Right atrium auricular region (tissue), 2 donors: Measurements from ENCODE around the gene MAS1L. TPM values are rescaled to one million over a fixed set of nuclear protein-coding genes. Genes with fewer than 3 reads are reported as not detected.

Source experiments
- DNase-seq: peaks from one replicate; pipeline ENCODE4 v3.0.0-alpha.2; 2019; ENCODE audit warnings: low spot score
- H3K27ac ChIP-seq, 2 donors: fragments of 200-600 bp; sonication (generic); 1 replicate in 1 of 2; 2 replicates in 1 of 2; pipeline ENCODE4 v1.5.1; 2016 to 2019
- H3K27me3 ChIP-seq, 2 donors: fragments of 200-600 bp; sonication (generic); one replicate each; pipeline versions ENCODE4 v1.5.1 to v1.6.0; 2017 to 2019
- H3K36me3 ChIP-seq: fragments of 200-600 bp; sonication (generic); one replicate; pipeline ENCODE4 v1.5.1; 2016
- H3K4me1 ChIP-seq, 2 donors: fragments of 200-600 bp; sonication (generic); one replicate each; pipeline versions ENCODE4 v1.5.1 to v1.6.0; 2017 to 2019
- H3K4me3 ChIP-seq, 2 donors: fragments of 200-600 bp; sonication (generic); 1 replicate in 1 of 2; 2 replicates in 1 of 2; pipeline ENCODE4 v1.5.1; 2017 to 2019; ENCODE audit warnings: mild to moderate bottlenecking in 1 of 2, moderate library complexity in 1 of 2
- H3K9me3 ChIP-seq, 2 donors: fragments of 200-600 bp; sonication (generic); one replicate each; pipeline ENCODE4 v1.5.1; 2019
- total RNA-seq, 2 donors: library from RNA; depleted of rRNA; stranded (reverse); fragments of >200 nt; gene quantifications; one replicate each; pipeline ENCODE4 v1.1.0, GENCODE V29; 2016
- TF ChIP-seq, protein P1 (sequence below), 2 donors: fragments of 200-600 bp; sonication (generic); IDR thresholded peaks; one replicate each; pipeline ENCODE4 v1.5.1; 2019; ENCODE audit warnings: antibody characterized with exemption in 2 of 2

MAS1L gene
- total RNA-seq, 2 donors from 2014 or later: not detected

DNA sequence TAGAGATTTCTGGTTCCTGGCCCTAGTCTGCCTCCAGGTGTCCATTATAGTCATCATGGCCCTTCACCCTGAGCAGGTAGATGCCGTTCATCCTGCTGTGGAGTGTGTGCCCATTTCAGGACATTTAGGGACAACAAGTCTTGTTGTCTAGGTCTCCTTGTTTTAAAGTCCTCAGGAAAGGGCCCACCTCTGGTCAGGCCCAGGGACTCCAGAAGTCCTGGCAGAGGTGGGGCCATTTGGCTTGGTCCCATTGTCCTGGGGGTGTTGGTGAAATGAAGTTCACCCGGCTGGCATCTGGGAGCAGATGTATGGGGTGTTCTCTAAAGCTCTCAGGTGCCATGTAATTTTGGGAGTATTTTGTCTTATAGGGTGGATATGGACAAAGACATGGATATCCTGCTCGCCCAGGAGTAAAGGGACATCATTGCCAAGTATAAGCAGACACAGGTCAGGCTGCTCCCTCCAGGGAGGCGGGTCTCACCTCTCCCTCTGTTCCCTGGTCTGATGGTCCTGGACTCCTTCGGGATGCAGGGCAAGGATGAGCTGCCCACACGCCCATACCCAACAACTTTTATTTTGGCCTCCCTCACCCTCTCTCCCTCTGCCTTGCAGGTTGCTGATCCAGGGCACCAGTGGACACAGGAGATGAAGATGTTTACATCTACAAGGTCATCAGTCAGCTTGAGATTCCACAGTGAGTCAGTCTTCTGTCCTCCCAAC is 31.7 kb upstream of the MAS1L start:
- H3K4me1 ChIP-seq: no peaks in the 10 kb centered on the region
- no peaks in the 10 kb centered on the region for H3K36me3 ChIP-seq
- no peaks in the 10 kb centered on the region for H3K9me3 ChIP-seq
- no peaks in the 10 kb centered on the region for H3K27me3 ChIP-seq
- TF ChIP-seq, protein P1, sequence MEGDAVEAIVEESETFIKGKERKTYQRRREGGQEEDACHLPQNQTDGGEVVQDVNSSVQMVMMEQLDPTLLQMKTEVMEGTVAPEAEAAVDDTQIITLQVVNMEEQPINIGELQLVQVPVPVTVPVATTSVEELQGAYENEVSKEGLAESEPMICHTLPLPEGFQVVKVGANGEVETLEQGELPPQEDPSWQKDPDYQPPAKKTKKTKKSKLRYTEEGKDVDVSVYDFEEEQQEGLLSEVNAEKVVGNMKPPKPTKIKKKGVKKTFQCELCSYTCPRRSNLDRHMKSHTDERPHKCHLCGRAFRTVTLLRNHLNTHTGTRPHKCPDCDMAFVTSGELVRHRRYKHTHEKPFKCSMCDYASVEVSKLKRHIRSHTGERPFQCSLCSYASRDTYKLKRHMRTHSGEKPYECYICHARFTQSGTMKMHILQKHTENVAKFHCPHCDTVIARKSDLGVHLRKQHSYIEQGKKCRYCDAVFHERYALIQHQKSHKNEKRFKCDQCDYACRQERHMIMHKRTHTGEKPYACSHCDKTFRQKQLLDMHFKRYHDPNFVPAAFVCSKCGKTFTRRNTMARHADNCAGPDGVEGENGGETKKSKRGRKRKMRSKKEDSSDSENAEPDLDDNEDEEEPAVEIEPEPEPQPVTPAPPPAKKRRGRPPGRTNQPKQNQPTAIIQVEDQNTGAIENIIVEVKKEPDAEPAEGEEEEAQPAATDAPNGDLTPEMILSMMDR (IDR thresholded peaks at IDR 0.05): no peak
- no peak overlapping the region for H3K27ac ChIP-seq
- no peak for DNase-seq
- no peak overlapping the region for H3K4me3 ChIP-seq

DNA sequence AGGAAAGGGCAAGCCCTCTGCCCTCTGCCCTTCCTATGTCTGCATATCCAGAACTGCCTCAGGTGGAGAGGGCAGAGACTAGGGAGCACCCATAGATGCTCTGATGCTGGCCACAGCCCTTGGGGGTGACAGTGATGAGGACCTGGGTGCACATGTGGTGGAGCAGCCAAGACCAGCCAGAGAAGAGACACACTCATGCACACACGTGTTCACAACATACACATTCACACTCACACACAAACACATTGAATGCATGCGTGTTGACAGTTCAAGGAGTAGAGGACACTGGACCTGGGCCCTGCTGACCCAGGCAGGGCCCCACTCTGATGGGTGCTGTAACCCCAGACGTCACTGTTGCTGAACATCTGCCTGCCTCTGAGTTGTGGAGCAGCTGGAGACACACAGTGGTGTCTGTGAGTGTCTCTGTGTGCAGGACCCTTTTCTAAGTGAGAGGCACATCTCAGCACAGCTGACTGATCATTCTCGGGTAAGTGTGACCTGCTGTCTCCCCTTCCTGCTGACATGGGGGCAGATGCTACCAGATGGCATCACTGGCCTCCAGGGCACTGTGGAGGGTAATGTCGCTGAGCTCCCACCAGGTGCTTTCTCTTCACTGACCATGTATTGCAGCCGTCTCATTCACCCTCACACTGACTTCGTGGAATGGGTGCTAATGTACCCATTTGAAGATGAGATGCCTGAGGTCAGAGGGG is 30.1 kb upstream of the MAS1L start:
- no peak for DNase-seq
- no peaks in the 10 kb centered on the region for H3K9me3 ChIP-seq
- H3K4me3 ChIP-seq: no peak overlapping the region
- no peaks in the 10 kb centered on the region for H3K27me3 ChIP-seq
- H3K27ac ChIP-seq: no peak overlapping the region
- H3K4me1 ChIP-seq: no peaks in the 10 kb centered on the region
- H3K36me3 ChIP-seq: no peaks in the 10 kb centered on the region
- TF ChIP-seq, protein P1 (IDR thresholded peaks at IDR 0.05): no peak

DNA sequence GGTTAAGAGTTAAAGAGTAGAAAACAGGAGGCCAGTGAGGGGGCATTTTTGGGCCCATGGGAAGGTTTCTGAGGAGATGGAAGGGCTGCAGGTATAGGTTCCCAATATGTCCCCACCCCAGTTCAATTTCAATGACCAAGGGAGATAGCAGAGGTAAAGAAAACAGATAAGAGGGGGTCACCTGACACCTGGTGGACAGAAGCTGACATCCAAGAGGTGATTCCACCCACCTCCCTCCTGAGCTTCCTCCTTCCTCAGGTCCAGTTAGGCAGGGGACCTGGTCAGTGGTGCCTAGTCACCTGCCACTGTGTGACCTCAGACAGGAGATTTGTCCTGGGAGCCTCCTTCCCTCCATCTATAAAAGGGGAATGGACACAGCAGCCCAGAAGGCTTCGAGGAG is 29.5 kb upstream of the MAS1L start:
- Histone ChIP-seq H3K4me1 (no peaks in the 10 kb centered on the region), H3K27ac (no peak overlapping the region), H3K27me3 (no peaks in the 10 kb centered on the region), H3K9me3 (no peaks in the 10 kb centered on the region), H3K4me3 (no peak overlapping the region), H3K36me3 (no peaks in the 10 kb centered on the region)
- TF ChIP-seq, protein P1 (IDR thresholded peaks at IDR 0.05): no peak
- DNase-seq: no peak

DNA sequence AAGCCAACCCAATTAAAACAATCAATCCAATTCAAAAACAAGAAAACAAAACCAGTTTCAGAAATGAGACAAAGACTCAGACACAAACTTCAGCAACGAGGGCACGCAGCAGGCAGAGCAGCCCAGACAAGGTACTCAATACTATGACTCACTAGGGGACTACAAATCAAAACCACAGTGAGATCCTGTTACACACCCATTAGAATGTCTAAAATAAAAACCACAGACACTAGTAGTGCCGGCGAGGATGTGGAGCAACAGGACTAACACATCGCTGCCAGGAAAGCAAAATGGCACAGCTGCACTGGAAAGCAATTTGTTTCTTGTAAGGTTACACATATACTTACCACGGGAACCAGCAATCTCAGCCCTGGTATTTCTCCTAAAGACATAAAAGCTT is 28.4 kb upstream of the MAS1L start:
- no peaks in the 10 kb centered on the region for H3K4me1 ChIP-seq
- no peaks in the 10 kb centered on the region for H3K27me3 ChIP-seq
- no peaks in the 10 kb centered on the region for H3K36me3 ChIP-seq
- no peak for DNase-seq
- no peaks in the 10 kb centered on the region for H3K9me3 ChIP-seq
- TF ChIP-seq, protein P1 (IDR thresholded peaks at IDR 0.05): no peak
- H3K27ac ChIP-seq: no peak overlapping the region
- no peak overlapping the region for H3K4me3 ChIP-seq

DNA sequence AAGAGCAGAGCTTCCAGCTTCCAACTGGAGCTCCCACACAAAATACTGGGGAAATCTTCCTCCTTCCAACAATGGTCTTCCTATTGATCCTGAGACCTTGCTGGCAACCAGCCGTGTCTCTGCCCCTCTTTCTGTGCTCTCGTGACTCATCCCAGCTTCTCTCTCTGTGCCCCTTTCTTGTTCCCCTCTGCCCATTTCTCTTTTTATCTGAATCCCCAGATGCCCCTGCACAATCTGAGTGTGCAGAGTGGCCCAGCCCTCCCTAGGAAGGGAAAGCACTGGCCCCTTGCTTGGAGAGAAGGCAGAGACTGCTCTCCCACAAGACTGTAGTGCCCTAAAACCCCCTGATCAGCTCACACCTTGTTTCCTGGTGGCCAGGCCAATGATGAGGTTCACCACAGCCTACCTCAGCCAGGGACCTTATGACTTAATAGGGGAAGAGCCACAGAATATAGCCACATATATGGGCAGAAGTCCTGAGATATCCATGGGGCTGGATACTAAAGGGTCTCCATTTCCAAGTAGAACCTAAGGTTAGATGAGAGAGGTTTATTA is 23.1 kb upstream of the MAS1L start:
- H3K9me3 ChIP-seq: no peaks in the 10 kb centered on the region
- no peaks in the 10 kb centered on the region for H3K27me3 ChIP-seq
- H3K4me3 ChIP-seq: no peak overlapping the region
- TF ChIP-seq, protein P1 (IDR thresholded peaks at IDR 0.05): no peak
- H3K36me3 ChIP-seq: no peaks in the 10 kb centered on the region
- H3K4me1 ChIP-seq: no peaks in the 10 kb centered on the region
- no peak overlapping the region for H3K27ac ChIP-seq
- DNase-seq: no peak
